GM12878 (cell line): Measurements from ENCODE around the gene DNMT3B. TPM values are rescaled to one million over a fixed set of nuclear protein-coding genes. Genes with fewer than 3 reads are reported as not detected.

Source experiments
- BCLAF1 ChIP-seq: fragments of 450-650 bp; IDR thresholded peaks from 2 replicates; pipeline ENCODE4 v1.6.1; 2017; ENCODE audit warnings: antibody characterized with exemption, mild to moderate bottlenecking, moderate library complexity
- CHD1 ChIP-seq: IDR thresholded peaks from 2 replicates; pipeline ENCODE4 v1.6.1; 2012; ENCODE audit warnings: low read depth, low read length, improper control_type of control experiment
- DPF2 ChIP-seq: fragments of 450-650 bp; IDR thresholded peaks from 2 replicates; pipeline ENCODE4 v1.6.1; 2017; ENCODE audit warnings: mild to moderate bottlenecking
- E2F8 ChIP-seq: fragments of 450-650 bp; IDR thresholded peaks from 2 replicates; pipeline ENCODE4 v1.6.1; 2018; ENCODE audit warnings: mild to moderate bottlenecking, low read depth, moderate library complexity; ENCODE audit not compliant: partially characterized antibody
- EGR1 ChIP-seq, 2 experiments: IDR thresholded peaks; 1 replicate in 1 of 2; 2 replicates in 1 of 2; pipeline ENCODE4 v1.6.1; 2011 to 2012; ENCODE audit warnings: low read depth in 2 of 2, low read length in 2 of 2, borderline replicate concordance in 1 of 2, mild to moderate bottlenecking in 1 of 2, moderate library complexity in 1 of 2
- FOXK2 ChIP-seq: fragments of 450-650 bp; IDR thresholded peaks from 2 replicates; pipeline ENCODE4 v1.6.1; 2017; ENCODE audit warnings: mild to moderate bottlenecking, moderate library complexity
- FOXM1 ChIP-seq: IDR thresholded peaks from 2 replicates; pipeline ENCODE4 v1.6.1; 2012; ENCODE audit warnings: low read depth, mild to moderate bottlenecking, inconsistent platforms, low read length, moderate library complexity
- HDGF ChIP-seq: fragments of 450-650 bp; IDR thresholded peaks from 2 replicates; pipeline ENCODE4 v1.6.1; 2016; ENCODE audit warnings: antibody characterized with exemption
- MLLT1 ChIP-seq: fragments of 450-650 bp; IDR thresholded peaks from 2 replicates; pipeline ENCODE4 v1.6.1; 2016; ENCODE audit warnings: mild to moderate bottlenecking
- NFIC ChIP-seq: IDR thresholded peaks from 2 replicates; pipeline ENCODE4 v1.6.1; 2012; ENCODE audit warnings: low read depth, mild to moderate bottlenecking, inconsistent platforms, low read length, moderate library complexity
- NFYA ChIP-seq: IDR thresholded peaks from 2 replicates; pipeline ENCODE4 v1.6.1; 2011; ENCODE audit warnings: low read depth, mild to moderate bottlenecking, low read length, improper control_type of control experiment, borderline replicate concordance
- NR2C1 ChIP-seq: fragments of 450-650 bp; IDR thresholded peaks from 2 replicates; pipeline ENCODE4 v1.6.1; 2017; ENCODE audit warnings: antibody characterized with exemption, mild to moderate bottlenecking, moderate library complexity
- POLR2A ChIP-seq: IDR thresholded peaks from 2 replicates; pipeline ENCODE4 v1.6.1; 2011; ENCODE audit warnings: low read depth, mild to moderate bottlenecking, low read length
- SRF ChIP-seq, 2 experiments: IDR thresholded peaks; 2 replicates each; pipeline ENCODE4 v1.6.1; 2011; ENCODE audit warnings: low read depth in 2 of 2, low read length in 2 of 2, mild to moderate bottlenecking in 1 of 2, moderate library complexity in 1 of 2
- TARDBP ChIP-seq: IDR thresholded peaks from 2 replicates; pipeline ENCODE4 v1.6.1; 2016; ENCODE audit warnings: borderline replicate concordance
- USF2 ChIP-seq: IDR thresholded peaks from 2 replicates; pipeline ENCODE4 v1.6.1; 2011; ENCODE audit warnings: low read depth, low read length, improper control_type of control experiment, borderline replicate concordance
- YY1 ChIP-seq: IDR thresholded peaks from 2 replicates; pipeline ENCODE4 v1.6.1; 2011; ENCODE audit warnings: low read depth, mild to moderate bottlenecking, low read length
- ZBTB33 ChIP-seq: fragments of 450-650 bp; IDR thresholded peaks from 2 replicates; pipeline ENCODE4 v1.6.1; 2017; ENCODE audit warnings: mild to moderate bottlenecking
- ZNF207 ChIP-seq: fragments of 450-650 bp; IDR thresholded peaks from 2 replicates; pipeline ENCODE4 v1.6.1; 2014; ENCODE audit warnings: antibody characterized with exemption, mild to moderate bottlenecking, borderline replicate concordance
- ZNF24 ChIP-seq: fragments of 450-650 bp; IDR thresholded peaks from 2 replicates; pipeline ENCODE4 v1.6.1; 2017; ENCODE audit warnings: antibody characterized with exemption, mild to moderate bottlenecking
- ZNF274 ChIP-seq: IDR thresholded peaks from one replicate; pipeline ENCODE4 v1.8.0; 2011; ENCODE audit not compliant: insufficient read length, insufficient read depth
- polyA plus RNA-seq, 11 experiments: library from polyadenylated mRNA; depleted of rRNA in 4 of 11; unstranded in 6 of 11; stranded (reverse) in 5 of 11; fragments of >200 nt; fragmentation: Nextera tagmentation in 4 of 11; fragmentation: Illumina TruSeq in 1 of 11; extraction: Ambion mirVana in 4 of 11; extraction: Trizol in 1 of 11; gene quantifications; 1 replicate in 1 of 11; 2 replicates in 10 of 11; pipeline versions ENCODE4 v1.2.1 to v1.2.3, GENCODE V29; 2011 to 2016; ENCODE audit warnings: inconsistent platforms in 2 of 11, missing spikeins in 2 of 11, low read depth in 1 of 11
- total RNA-seq, 4 experiments: library from RNA; depleted of rRNA in 3 of 4; stranded (reverse); fragments of >200 nt in 3 of 4; fragmentation: Illumina TruSeq in 1 of 4; extraction: Trizol in 1 of 4; gene quantifications; 2 replicates each; pipeline versions ENCODE4 v1.2.1 to v1.2.3, GENCODE V29; 2013 to 2021

DNMT3B gene
- total and polyA plus RNA-seq, 10 of the 15 experiments (the other 5 are each of a cell fraction or from before 2014, with no cell fraction given): 0.23 to 1.9 (median 1.1) TPM

- TF ChIP-seq E2F8 (no peak), FOXM1 (no peak; the same call in 1 of the 2 replicates), NFIC (peak; percentile 39; the same call in 1 of the 2 replicates), EGR1 (IDR thresholded peaks at IDR 0.05; ENCODE audit: borderline replicate concordance in 1 of 2, low read depth in 2 of 2, low read length in 2 of 2) (peak in 1 of 2 experiments; percentile 53; a peak in 1 of 3 replicates), POLR2A (no peak), USF2 (no peak), DPF2 (peak; percentile 53), CHD1 (no peak), ZNF274 (no peak), FOXK2 (no peak), TARDBP (peak; percentile 61; the same call in 1 of the 2 replicates), YY1 (no peak), NR2C1 (no peak), SRF (IDR thresholded peaks at IDR 0.05; ENCODE audit: low read depth in 2 of 2, low read length in 2 of 2) (no peak), HDGF (no peak; the same call in 1 of the 2 replicates), BCLAF1 (no peak), ZNF24 (no peak), MLLT1 (peak; percentile 51; the same call in 1 of the 2 replicates), ZBTB33 (no peak), ZNF207 (no peak), NFYA (no peak)
Observed at GRCh38 chr20:32792316-32792715, 30.1 kb downstream of the DNMT3B start (continued).
